IMR-90 (cell line): ENCODE results near the gene RBBP4. TPM values are rescaled to one million over a fixed set of nuclear protein-coding genes. Genes with fewer than 3 reads are reported as not detected.

ENCODE experiments used
- ATAC-seq: fragments of 200-7000 bp; cut with Tn5 transposase; 2 replicates; pipeline ENCODE4 v1.9.1; 2020; ENCODE audit warnings: low read depth, mild to moderate bottlenecking, moderate library complexity
- BruUV-seq: library from RNA; stranded (reverse); fragments of 400-500 nt; replicated peaks from 2 replicates; lab custom pipeline; 2021; lab: Mats Ljungman, UMichigan
- CTCF ChIA-PET: fragments of 300-600 bp; formaldehyde crosslinking; extraction: SDS; loops from one replicate; lab custom pipeline; 2021; ENCODE audit warnings: antibody characterized with exemption; lab: Yijun Ruan, JAX
- POLR2A ChIA-PET: fragments of 300-600 bp; sonication (Branson Sonifier 250); formaldehyde crosslinking; loops from one replicate; lab custom pipeline; 2022; ENCODE audit warnings: antibody characterized with exemption; ENCODE audit not compliant: unreplicated experiment; lab: Charles Lee
- DNase-seq: peaks from one replicate; pipeline ENCODE4 v3.0.0; 2013
- H2AFZ ChIP-seq: replicated peaks from 2 replicates; pipeline ENCODE3; 2013; ENCODE audit warnings: low read length, mild to moderate bottlenecking; ENCODE audit not compliant: poor library complexity
- H2AK5ac ChIP-seq: 2 replicates; pipeline ENCODE4 v1.6.1; 2013; ENCODE audit warnings: low read depth, low read length, inconsistent platforms
- H2AK9ac ChIP-seq: replicated peaks from 2 replicates; pipeline ENCODE3; 2013; ENCODE audit warnings: mild to moderate bottlenecking, low read depth, low read length, moderate library complexity; ENCODE audit not compliant: poor library complexity
- H2BK120ac ChIP-seq: 2 replicates; pipeline ENCODE4 v1.6.1; 2013; ENCODE audit warnings: low read depth, low read length, inconsistent platforms
- H2BK15ac ChIP-seq: 3 replicates; pipeline ENCODE4 v1.6.1; 2013; ENCODE audit warnings: low read depth, low read length, inconsistent platforms
- H2BK20ac ChIP-seq: 2 replicates; pipeline ENCODE4 v1.6.1; 2013; ENCODE audit warnings: low read depth, mild to moderate bottlenecking, inconsistent platforms, low read length, moderate library complexity
- H2BK5ac ChIP-seq: 2 replicates; pipeline ENCODE4 v1.6.1; 2013; ENCODE audit warnings: mild to moderate bottlenecking, low read depth, low read length, inconsistent platforms; ENCODE audit not compliant: poor library complexity, severe bottlenecking
- H3K14ac ChIP-seq: replicated peaks from 2 replicates; pipeline ENCODE4 v1.6.1; 2013; ENCODE audit warnings: low read depth, low read length, inconsistent platforms
- H3K18ac ChIP-seq: 2 replicates; pipeline ENCODE4 v1.6.1; 2013; ENCODE audit warnings: low read depth, low read length, control low read depth
- H3K23ac ChIP-seq: 2 replicates; pipeline ENCODE4 v1.6.1; 2013; ENCODE audit warnings: low read depth, low read length, inconsistent platforms
- H3K27ac ChIP-seq: 2 replicates; pipeline ENCODE4 v1.5.1; 2013; ENCODE audit warnings: mild to moderate bottlenecking, control low read depth, low read length; ENCODE audit not compliant: insufficient read depth
- H3K27me3 ChIP-seq: 2 replicates; pipeline ENCODE4 v1.6.1; 2013; ENCODE audit warnings: low read length; ENCODE audit not compliant: control insufficient read depth, insufficient read depth
- H3K36me3 ChIP-seq: 2 replicates; pipeline ENCODE4 v1.6.1; 2013; ENCODE audit warnings: low read length, mixed read lengths; ENCODE audit not compliant: control insufficient read depth, insufficient read depth
- H3K4ac ChIP-seq: 2 replicates; pipeline ENCODE4 v1.6.1; 2013; ENCODE audit warnings: low read depth, low read length, inconsistent platforms
- H3K4me1 ChIP-seq: 2 replicates; pipeline ENCODE4 v1.6.1; 2013; ENCODE audit warnings: low read length, mixed read lengths; ENCODE audit not compliant: control insufficient read depth, insufficient read depth
- H3K4me2 ChIP-seq: 2 replicates; pipeline ENCODE4 v1.6.1; 2013; ENCODE audit warnings: low read depth, mild to moderate bottlenecking, control low read depth, low read length, moderate library complexity
- H3K4me3 ChIP-seq: 2 replicates; pipeline ENCODE4 v1.5.1; 2013; ENCODE audit warnings: low read depth, mild to moderate bottlenecking, control low read depth, low read length, moderate library complexity; ENCODE audit not compliant: insufficient read depth
- H3K56ac ChIP-seq: 2 replicates; pipeline ENCODE4 v1.6.1; 2013; ENCODE audit warnings: low read length, inconsistent platforms; ENCODE audit not compliant: insufficient read depth; ENCODE audit errors: extremely low read depth
- H3K79me1 ChIP-seq, 2 experiments: 2 replicates each; pipeline ENCODE4 v1.6.1; 2013; ENCODE audit warnings: low read length in 2 of 2, inconsistent platforms in 1 of 2, low read depth in 1 of 2
- H3K9ac ChIP-seq: 2 replicates; pipeline ENCODE4 v1.6.1; 2013; ENCODE audit warnings: low read depth, low read length, control low read depth
- H3K9me1 ChIP-seq: 2 replicates; pipeline ENCODE4 v1.6.1; 2013; ENCODE audit warnings: low read length, inconsistent platforms; ENCODE audit not compliant: insufficient read depth
- H3K9me3 ChIP-seq: 2 replicates; pipeline ENCODE4 v1.6.1; 2013; ENCODE audit warnings: low read length; ENCODE audit not compliant: control insufficient read depth, insufficient read depth
- H4K20me1 ChIP-seq: 2 replicates; pipeline ENCODE4 v1.6.1; 2013; ENCODE audit warnings: low read length, inconsistent platforms; ENCODE audit not compliant: insufficient read depth
- H4K5ac ChIP-seq: 2 replicates; pipeline ENCODE4 v1.6.1; 2013; ENCODE audit warnings: mild to moderate bottlenecking, low read depth, low read length, control low read depth
- H4K8ac ChIP-seq, 2 experiments: 2 replicates each; pipeline ENCODE4 v1.6.1; 2013; ENCODE audit warnings: low read depth in 2 of 2, low read length in 2 of 2, control low read depth in 1 of 2, inconsistent platforms in 1 of 2
- H4K91ac ChIP-seq: 2 replicates; pipeline ENCODE4 v1.6.1; 2013; ENCODE audit warnings: low read depth, low read length, inconsistent platforms; ENCODE audit not compliant: insufficient read depth
- BHLHE40 ChIP-seq: fragments of 150-350 bp; IDR thresholded peaks from 2 replicates; pipeline ENCODE4 v1.6.1; 2016; ENCODE audit warnings: mild to moderate bottlenecking, low read depth, low read length
- CEBPB ChIP-seq: IDR thresholded peaks from 2 replicates; pipeline ENCODE4 v1.6.1; 2012; ENCODE audit warnings: low read depth, low read length, improper control_type of control experiment
- CHD1 ChIP-seq: IDR thresholded peaks from 2 replicates; pipeline ENCODE4 v1.6.1; 2012; ENCODE audit warnings: low read depth, low read length, improper control_type of control experiment
- ELK1 ChIP-seq: fragments of 150-350 bp; IDR thresholded peaks from 2 replicates; pipeline ENCODE4 v1.6.1; 2016; ENCODE audit warnings: low read depth, mild to moderate bottlenecking, low read length, moderate library complexity, borderline replicate concordance
- FOS ChIP-seq: fragments of 150-350 bp; IDR thresholded peaks from 2 replicates; pipeline ENCODE4 v1.6.1; 2016; ENCODE audit warnings: low read depth, low read length
- MAFK ChIP-seq: IDR thresholded peaks from 2 replicates; pipeline ENCODE4 v1.6.1; 2012; ENCODE audit warnings: low read depth, low read length, improper control_type of control experiment
- MXI1 ChIP-seq: IDR thresholded peaks from 2 replicates; pipeline ENCODE4 v1.6.1; 2012; ENCODE audit warnings: low read depth, mild to moderate bottlenecking, low read length, moderate library complexity, borderline replicate concordance
- NFE2L2 ChIP-seq: fragments of 150-350 bp; IDR thresholded peaks from 2 replicates; pipeline ENCODE4 v1.6.1; 2016; ENCODE audit warnings: low read depth, mild to moderate bottlenecking, low read length
- POLR2A ChIP-seq: IDR thresholded peaks from 2 replicates; pipeline ENCODE4 v1.6.1; 2012; ENCODE audit warnings: mild to moderate bottlenecking, low read depth, low read length
- RAD21 ChIP-seq: IDR thresholded peaks from 2 replicates; pipeline ENCODE4 v1.6.1; 2012; ENCODE audit warnings: low read length, improper control_type of control experiment
- RCOR1 ChIP-seq: IDR thresholded peaks from 2 replicates; pipeline ENCODE4 v1.6.1; 2012; ENCODE audit warnings: mild to moderate bottlenecking, low read length, improper control_type of control experiment; ENCODE audit not compliant: insufficient replicate concordance
- RFX5 ChIP-seq: IDR thresholded peaks from 2 replicates; pipeline ENCODE4 v1.8.0; 2012; ENCODE audit warnings: low read depth, mild to moderate bottlenecking, low read length, moderate library complexity
- SMC3 ChIP-seq: fragments of 150-350 bp; IDR thresholded peaks from 2 replicates; pipeline ENCODE4 v1.6.1; 2016; ENCODE audit warnings: low read depth, mild to moderate bottlenecking, antibody characterized with exemption, low read length, moderate library complexity
- USF2 ChIP-seq: fragments of 150-350 bp; IDR thresholded peaks from 2 replicates; pipeline ENCODE4 v1.6.1; 2017; ENCODE audit warnings: mild to moderate bottlenecking, antibody characterized with exemption, low read length, low read depth
- WGBS, 2 experiments: methylation state at CpG; one replicate each; pipeline versions ENCODE4 v1.1.5 to v1.1.7; 2013; ENCODE audit warnings: missing lambda C conversion rate in 2 of 2; ENCODE audit not compliant: insufficient read length in 1 of 2; ENCODE audit errors: extremely low coverage in 2 of 2; 5-methylcytosine and 5-hydroxymethylcytosine counted together
- dilution Hi-C: fragments of 300-500 bp; cut with HindIII; formaldehyde crosslinking; loops from one replicate; pipeline ENCODE4 v1.14.3; 2018; ENCODE audit warnings: low sequenced_read_pairs; ENCODE audit not compliant: unreplicated experiment
- in situ Hi-C: fragments of 300-500 bp; cut with MboI; formaldehyde crosslinking; loops from 3 replicates; pipeline ENCODE4 v1.14.3; 2019; ENCODE audit warnings: low sequenced_read_pairs, inconsistent platforms, mixed read lengths
- intact Hi-C: fragments of 100-400 bp; cut with micrococcal nuclease; formaldehyde crosslinking; loops from 2 replicates; pipeline ENCODE4 v1.10.0; 2022
- polyA plus RNA-seq, 3 experiments: library from polyadenylated mRNA; depleted of rRNA; stranded (reverse); fragments of >200 nt; gene quantifications; 2 replicates each; pipeline ENCODE4 v1.2.3, GENCODE V29; 2012; ENCODE audit warnings: low replicate concordance in 1 of 3
- total RNA-seq: library from RNA; depleted of rRNA; stranded (reverse); fragments of >200 nt; gene quantifications from 2 replicates; pipeline ENCODE4 v1.2.3, GENCODE V29; 2012

The RBBP4 gene
- total and polyA plus RNA-seq, 2 of the 4 experiments (the other 2 are of a cell fraction) = 82.9 to 161 TPM

GRCh38 chr1:32728413-32729077 is 77.5 kb downstream of the RBBP4 start (continued):
- no peak for TF ChIP-seq RCOR1

- DNase-seq = peak; percentile 0
- Histone ChIP-seq H3K36me3 (no peaks in the 10 kb centered on the region), H3K79me1 (no peaks in the 10 kb centered on the region), H3K9me3 (no peaks in the 10 kb centered on the region), H3K18ac (no peak overlapping the region), H4K91ac (no peak overlapping the region), H3K14ac (no peak overlapping the region; the same call in 1 of the 2 replicates), H4K8ac (peak overlapping the region in 1 of 2 experiments; percentile 32; a peak in 1 of 4 replicates), H3K4me2 (no peak overlapping the region), H2BK5ac (no peak overlapping the region), H3K27me3 (no peaks in the 10 kb centered on the region), H4K20me1 (no peaks in the 10 kb centered on the region), H2AK9ac (no peak overlapping the region), H2BK120ac (peak overlapping the region; percentile 47; the same call in 1 of the 2 replicates), H2AFZ (peak overlapping the region; percentile 11), H3K9me1 (peaks cover 13% of the 10 kb centered on the region), H2BK20ac (no peak overlapping the region), H3K27ac (no peak overlapping the region), H2BK15ac (no peak overlapping the region), H2AK5ac (peak overlapping the region; percentile 3; the same call in 1 of the 2 replicates), H3K4me3 (no peak overlapping the region), H3K9ac (no peak overlapping the region), H3K4ac (peak overlapping the region; percentile 20; the same call in 1 of the 2 replicates), H3K56ac (no peak overlapping the region), H3K4me1 (peaks cover 14% of the 10 kb centered on the region), H4K5ac (no peak overlapping the region), H3K23ac (no peak overlapping the region)
- ChIA-PET POLR2A (no interaction called here), CTCF (interaction anchor here (0.7 to 2.9 kb wide), 2 partner anchors 17 to 46 kb away, joined by 3 to 11 read pairs; no protein-coding TSS in a partner anchor)
- no TSS peak for BruUV-seq
- intact Hi-C loops (no loop called here), in situ Hi-C loops (no loop called here), dilution Hi-C loops (no loop called here)
- ATAC-seq = no peak
- 57% methylated on average over 6 of the region's 14 CpGs; no CpG with 5 or more reads in 1 of the 2 experiments for WGBS, 2 experiments
- no peak for TF ChIP-seq RAD21
- TF ChIP-seq RFX5 = no peak
- no peak for TF ChIP-seq MAFK
- TF ChIP-seq NFE2L2 = no peak
- no peak for TF ChIP-seq CHD1
- TF ChIP-seq BHLHE40 = no peak
- no peak for TF ChIP-seq RCOR1
- TF ChIP-seq USF2 = no peak
- no peak for TF ChIP-seq ELK1
- TF ChIP-seq SMC3 = no peak
- no peak for TF ChIP-seq FOS
- TF ChIP-seq MXI1 = no peak
- no peak for TF ChIP-seq CEBPB
- no peak for TF ChIP-seq POLR2A
Measured at GRCh38 chr1:32729254-32730046, 78.4 kb downstream of the RBBP4 start.
